AG08395 (cell line): ENCODE data around the gene CYP26B1.

Experiments used
- DNase-seq: peaks from one replicate; pipeline ENCODE4 v3.0.0; 2012; ENCODE audit warnings: mixed read lengths, low spot score

CYP26B1 gene

GRCh38 chr2:72141032-72141645 is 6.5 kb downstream of the CYP26B1 start:
- no peak for DNase-seq

DNA sequence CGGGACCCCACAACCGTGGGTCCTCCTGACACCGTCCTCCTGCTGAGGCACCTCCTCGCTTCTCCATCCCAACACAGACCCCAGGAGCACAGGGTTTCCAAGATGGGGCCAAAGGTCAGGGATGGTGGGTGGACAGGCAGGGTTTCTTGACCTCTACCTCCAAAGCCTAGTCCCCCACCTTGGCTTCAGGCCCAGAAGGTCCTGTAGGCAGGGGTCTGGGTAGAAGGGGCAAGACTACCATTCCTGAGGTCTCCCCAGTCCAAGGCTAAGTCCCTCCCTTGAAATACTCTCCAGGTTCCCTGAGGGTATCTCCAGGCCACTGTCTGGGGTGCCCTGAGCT is 7.1 kb downstream of the CYP26B1 start:
- DNase-seq = no peak

GRCh38 chr2:72139874-72140620 is 7.6 kb downstream of the CYP26B1 start:
- DNase-seq = no peak

GRCh38 chr2:72139471-72139873 is 8.2 kb downstream of the CYP26B1 start:
- DNase-seq = no peak

- DNase-seq = peak; percentile 47
Measured at GRCh38 chr2:72138921-72139381, 8.7 kb downstream of the CYP26B1 start.

GRCh38 chr2:72138011-72138881 is 9.4 kb downstream of the CYP26B1 start:
- DNase-seq = no peak

GRCh38 chr2:72137498-72138010 is 10.1 kb downstream of the CYP26B1 start:
- DNase-seq = peak; percentile 72

GRCh38 chr2:72136933-72137497 is 10.6 kb downstream of the CYP26B1 start:
- no peak for DNase-seq

DNA sequence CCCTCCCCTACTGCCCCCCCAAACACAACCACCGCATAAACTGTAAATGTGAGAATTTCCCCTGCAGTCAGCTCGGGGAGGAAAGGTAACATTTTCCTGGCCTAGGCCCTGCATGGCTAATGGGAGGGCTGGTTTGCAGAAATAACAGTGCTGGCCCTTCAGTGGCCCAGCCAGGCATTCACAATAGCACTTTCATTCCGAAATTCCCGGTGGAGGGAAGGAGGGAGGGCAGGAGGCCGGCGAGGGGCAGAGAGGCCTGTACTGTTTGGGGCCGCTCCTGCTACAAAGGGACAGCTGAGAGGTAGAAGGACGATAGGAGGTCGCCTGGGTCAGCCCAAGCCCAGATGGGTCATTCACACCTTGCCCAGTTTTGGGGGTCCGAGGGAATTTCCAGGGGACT is 11.3 kb downstream of the CYP26B1 start:
- no peak for DNase-seq

DNA sequence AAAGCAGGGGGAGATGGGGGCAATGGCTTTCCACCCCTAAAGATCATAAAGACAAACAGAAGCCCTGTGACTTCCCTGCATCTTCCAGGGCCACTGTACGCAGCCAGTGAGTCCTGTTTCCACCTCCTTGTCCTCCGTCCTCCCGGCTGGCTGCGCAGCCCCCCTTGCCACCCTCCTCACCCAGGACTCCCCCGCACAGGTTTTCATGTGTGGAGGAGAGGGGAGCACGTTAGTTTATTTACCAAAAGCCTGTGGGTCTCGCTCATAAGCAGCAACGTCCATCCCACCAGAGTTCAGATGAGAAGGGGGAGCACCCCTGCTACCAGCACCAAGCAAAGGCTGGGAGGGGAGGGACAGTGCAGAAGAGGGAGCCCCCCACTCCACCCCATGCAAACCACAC is 11.7 kb downstream of the CYP26B1 start:
- DNase-seq = no peak

- no peak for DNase-seq
Measured at GRCh38 chr2:72134997-72135800, 12.5 kb downstream of the CYP26B1 start.

DNA sequence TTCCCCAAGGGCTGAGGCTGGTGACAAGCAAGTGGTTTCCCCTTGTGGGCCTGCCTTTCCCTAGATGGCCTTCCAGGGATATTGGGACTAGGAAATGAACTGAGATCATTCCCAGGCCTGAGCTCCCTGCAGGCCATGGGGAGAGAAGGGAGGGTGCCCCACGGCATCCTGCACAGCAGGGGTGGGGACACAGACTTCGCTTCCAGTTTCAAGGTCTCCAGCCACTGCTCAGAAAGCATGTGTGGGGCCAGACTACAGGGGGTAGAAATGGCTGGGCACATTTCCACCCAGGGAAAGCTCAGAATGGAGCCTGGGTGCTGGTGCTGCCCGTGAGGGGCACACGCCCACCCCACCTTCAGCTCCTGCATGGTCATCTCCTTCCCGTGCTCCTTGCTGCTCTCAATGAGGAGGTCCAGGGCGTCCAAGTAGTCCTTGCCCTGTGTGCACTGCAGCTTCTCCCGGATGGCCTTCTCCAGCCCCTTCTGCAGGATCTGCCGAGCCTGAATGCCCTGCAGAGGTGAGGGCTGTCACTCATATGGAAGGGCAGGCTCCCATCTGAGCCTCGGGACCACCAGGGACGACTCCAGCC is 13.2 kb downstream of the CYP26B1 start:
- DNase-seq = no peak

DNA sequence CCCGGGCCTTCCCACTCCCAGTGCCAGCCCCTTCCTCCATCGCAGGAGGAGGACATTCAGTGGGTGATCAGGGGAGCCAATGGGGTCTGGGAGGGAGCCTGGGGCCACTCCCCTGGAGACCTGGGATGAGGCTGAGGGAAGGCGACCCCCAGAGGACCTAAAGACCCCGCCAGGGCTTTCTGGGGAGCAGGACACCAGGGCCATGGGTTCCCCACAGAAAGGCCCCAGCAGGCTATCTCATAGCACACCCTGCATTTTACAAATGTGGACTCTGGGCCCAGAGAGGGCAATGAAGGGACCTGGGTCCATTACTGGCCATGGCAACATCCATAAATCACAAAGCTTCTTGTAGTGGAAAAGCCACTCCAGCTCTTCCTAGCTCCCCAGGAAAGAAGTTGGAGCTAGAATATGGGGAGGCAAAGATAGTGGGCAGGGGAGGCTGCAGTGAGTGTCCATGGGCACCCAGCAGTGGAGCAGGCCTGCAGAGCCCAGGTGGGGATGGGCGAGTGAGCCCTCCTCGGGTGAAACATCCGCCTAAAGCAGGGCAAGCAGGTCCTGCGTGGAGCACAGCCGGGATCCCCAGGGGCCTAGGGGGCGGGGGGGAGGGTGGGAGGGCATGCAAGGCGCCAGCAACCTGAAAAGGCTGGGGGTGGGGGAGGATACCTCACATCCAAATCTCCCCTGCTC is 13.8 kb downstream of the CYP26B1 start:
- no peak for DNase-seq

DNA sequence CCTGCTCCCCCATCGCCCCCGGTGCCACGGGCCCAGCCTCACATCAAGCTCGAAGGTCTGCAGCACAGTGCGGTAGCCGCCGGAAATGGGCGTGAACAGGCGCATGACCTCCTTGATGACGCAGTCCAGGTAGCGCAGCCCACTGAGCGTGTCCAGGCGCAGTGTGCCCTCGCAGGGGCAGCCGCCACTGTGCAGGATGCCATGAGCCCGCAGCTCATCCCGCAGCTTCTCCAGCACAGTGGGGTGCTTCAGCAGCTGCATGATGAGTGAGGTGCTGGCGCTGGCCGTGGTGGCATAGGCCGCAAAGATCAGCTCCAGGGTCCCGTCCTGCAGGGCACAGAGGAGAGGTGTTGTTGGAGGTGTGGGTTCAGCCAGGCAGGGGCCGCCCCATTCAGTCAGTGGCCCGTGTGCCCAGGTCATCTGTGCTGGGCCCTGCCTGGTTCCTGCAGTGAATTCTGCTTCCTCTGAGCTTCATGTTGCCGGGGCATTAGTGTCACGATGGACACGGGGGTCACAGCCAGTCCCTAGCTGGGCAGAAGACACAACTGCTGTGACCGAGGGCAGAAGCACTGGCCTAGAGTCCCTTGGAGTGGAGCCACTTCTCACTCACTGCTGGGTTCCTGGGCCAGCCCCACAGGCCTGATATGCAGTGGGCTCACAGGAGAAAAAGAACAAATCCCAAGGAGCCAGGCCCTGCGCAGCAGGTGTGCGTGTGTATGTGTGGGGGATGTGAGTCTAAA is 14.5 kb downstream of the CYP26B1 start:
- DNase-seq = no peak

GRCh38 chr2:72131916-72132841 is 15.5 kb downstream of the CYP26B1 start:
- no peak for DNase-seq

DNA sequence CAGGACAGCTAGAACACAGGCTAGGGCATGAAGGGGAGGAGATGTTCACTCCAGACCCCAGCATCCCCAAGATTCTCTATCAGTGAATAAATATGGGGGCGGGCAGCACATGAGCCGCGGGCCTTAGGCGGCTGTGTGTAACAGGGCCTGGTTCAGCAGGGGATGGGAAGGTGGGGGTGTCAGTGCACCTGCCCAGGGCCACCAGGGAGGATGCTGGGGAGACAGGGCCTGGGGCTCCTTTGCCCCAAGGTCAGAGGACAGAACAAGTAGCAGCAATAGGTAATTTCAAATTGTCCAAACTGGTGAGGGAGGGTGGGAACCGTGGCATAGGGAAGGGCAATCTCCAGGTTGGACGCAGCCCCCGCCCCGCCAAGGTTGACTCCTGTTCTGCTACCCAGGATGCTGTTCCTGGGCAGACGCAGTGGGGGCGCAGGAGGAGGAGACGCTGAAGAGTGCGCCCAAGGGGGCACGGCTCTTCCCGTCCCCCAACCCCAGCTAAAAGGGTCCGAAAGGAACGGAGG is 16.2 kb downstream of the CYP26B1 start:
- DNase-seq = no peak

DNA sequence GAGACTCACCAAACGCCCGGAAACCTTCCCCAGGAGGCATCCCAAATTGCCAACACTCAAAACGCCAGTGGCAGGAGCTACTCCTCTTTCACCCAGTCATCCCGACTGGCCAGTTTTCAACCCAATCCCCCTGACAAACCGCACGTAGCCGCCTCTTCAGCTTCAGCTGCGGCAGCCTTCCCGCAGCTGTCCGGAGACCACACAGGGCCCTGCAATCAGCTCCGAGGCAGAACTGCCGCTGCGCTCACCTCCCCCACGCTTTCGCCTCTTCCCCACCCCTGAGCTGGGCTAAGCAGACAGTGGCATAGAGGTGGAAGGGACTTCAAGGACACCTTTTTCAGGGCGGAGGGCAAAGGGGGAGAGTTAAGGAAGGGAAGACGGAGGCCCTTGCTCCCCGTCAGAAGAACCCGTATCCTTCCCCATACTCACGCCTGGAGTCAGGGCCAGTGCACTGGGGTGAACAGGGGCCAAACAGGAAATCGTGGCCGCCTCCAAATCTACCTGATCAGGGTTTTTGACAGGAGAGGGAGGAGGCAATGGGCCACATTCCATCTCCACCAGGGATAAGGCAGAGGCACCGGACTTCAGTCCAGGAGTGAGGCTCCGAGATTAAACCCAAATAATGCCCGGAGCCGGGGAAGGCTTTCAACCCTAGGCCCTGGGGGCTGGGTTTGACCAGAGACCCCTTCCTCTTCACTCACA is 16.9 kb downstream of the CYP26B1 start:
- no peak for DNase-seq
